Measurements from ENCODE around the gene STOML1. TPM values are rescaled to one million over a fixed set of nuclear protein-coding genes. Genes with fewer than 3 reads are reported as not detected.
A peak's percentile ranks its signal among the peaks of the same experiment; 100 is the strongest.

The STOML1 gene
- total and polyA plus RNA-seq, 7 experiments from 2014 or later: 7.5 to 21.3 (median 14.0) TPM

- Histone ChIP-seq H3K36me3 (ENCODE audit: control insufficient read depth in 2 of 3, insufficient read depth in 3 of 3, low read length in 3 of 3) (peaks cover 0 to 22% (median 3%) of the 10 kb centered on the region in 3 experiments), H3K27me3 (ENCODE audit: control insufficient read depth in 2 of 2, insufficient read depth in 2 of 2, low read length in 2 of 2) (no peaks in the 10 kb centered on the region), H3K4me1 (ENCODE audit: control insufficient read depth in 2 of 2, insufficient read depth in 2 of 2, low read length in 2 of 2) (peaks cover 11 to 35% of the 10 kb centered on the region in 2 donors), H3K4me3 (ENCODE audit: low read length) (no peak overlapping the region), H3K9me3 (ENCODE audit: control insufficient read depth in 2 of 3, low read length in 3 of 3) (no peaks in the 10 kb centered on the region), H3K27ac (ENCODE audit: low read depth, low read length) (peak overlapping the region; percentile 56)
- peaks cover 37 to 76% (median 71%) of the 10 kb centered on the region in 7 donors for H3K4me1 Mint-ChIP-seq
- POLR2A ChIA-PET: interaction anchor here (0.6 to 7.2 kb wide), 4 partner anchors 11 to 39 kb away, joined by 3 to 62 read pairs (median 13); partner anchors contain the start of genes PML and STOML1
- CTCF ChIA-PET: interaction anchor here (0.6 to 2.3 kb wide), 8 partner anchors 11 to 1459 kb away, joined by 3 to 10 read pairs (median 3); partner anchors contain the start of gene PML
- peak in 1 of 9 donors; percentile 27 for DNase-seq
- H3K36me3 Mint-ChIP-seq: peaks cover 11 to 60% (median 44%) of the 10 kb centered on the region in 5 donors
- no peak for ATAC-seq
- intact Hi-C loops (cut with micrococcal nuclease): loop anchor here (1.0 to 5.0 kb wide), 2 partner anchors 11 to 35 kb away; no protein-coding TSS in a partner anchor
- no peaks in the 10 kb centered on the region for H3K27me3 Mint-ChIP-seq
- H3K27ac Mint-ChIP-seq: peak overlapping the region; percentile 82 to 97 (median 88)
- H3K4me3 Mint-ChIP-seq: peak overlapping the region; percentile 39 to 88 (median 72)
- peaks cover 0 to 5% (median 0%) of the 10 kb centered on the region in 11 donors for H3K9me3 Mint-ChIP-seq
Measured at GRCh38 chr15:74006774-74007639, 14.9 kb upstream of the STOML1 start.

GRCh38 chr15:73997986-73998385, 5.9 kb upstream of the STOML1 start:
- peaks cover 32 to 34% of the 10 kb centered on the region in 2 donors for H3K4me1 ChIP-seq (ENCODE audit: control insufficient read depth in 2 of 2, insufficient read depth in 2 of 2, low read length in 2 of 2)

GRCh38 chr15:73996939-73997338, 4.8 kb upstream of the STOML1 start:
- intact Hi-C loops (cut with micrococcal nuclease): loop anchor here (1.0 to 10.0 kb wide), 3 partner anchors 10 to 788 kb away; partner anchors contain the start of genes NPTN (in 2 of the 2) and CSK (in 1 of the 2)
- CTCF ChIA-PET: interaction anchor here (1.0 kb wide), 2 partner anchors 10 to 46 kb away, joined by 3 read pairs; no protein-coding TSS in a partner anchor

More at GRCh38 chr15:73997986-73998385, 5.9 kb upstream of the STOML1 start:
- Histone ChIP-seq H3K36me3 (ENCODE audit: control insufficient read depth in 2 of 3, insufficient read depth in 3 of 3, low read length in 3 of 3) (peaks cover 0 to 23% (median 7%) of the 10 kb centered on the region in 3 experiments), H3K9me3 (ENCODE audit: control insufficient read depth in 2 of 3, low read length in 3 of 3) (no peaks in the 10 kb centered on the region), H3K4me3 (ENCODE audit: low read length) (no peak overlapping the region), H3K27ac (ENCODE audit: low read depth, low read length) (peak overlapping the region; percentile 90), H3K27me3 (ENCODE audit: control insufficient read depth in 2 of 2, insufficient read depth in 2 of 2, low read length in 2 of 2) (no peaks in the 10 kb centered on the region)
- peak overlapping the region in 6 of 10 donors; percentile 3 to 100 (median 90) for H3K4me3 Mint-ChIP-seq
- intact Hi-C loops (cut with micrococcal nuclease): loop anchor here (10.0 kb wide), 2 partner anchors 363 to 787 kb away; partner anchors contain the start of genes NPTN (in 2 of the 2) and CSK (in 1 of the 2)
- CTCF ChIA-PET: no interaction called here
- no peak for DNase-seq
- peaks cover 0 to 36% (median 8%) of the 10 kb centered on the region in 5 donors for H3K36me3 Mint-ChIP-seq
- no peaks in the 10 kb centered on the region for H3K9me3 Mint-ChIP-seq
- H3K27ac Mint-ChIP-seq: peak overlapping the region in 5 of 9 donors; percentile 9 to 99 (median 67)
- peaks cover 37 to 85% (median 71%) of the 10 kb centered on the region in 7 donors for H3K4me1 Mint-ChIP-seq
- POLR2A ChIA-PET: interaction anchor here (0.6 kb wide), 1 partner anchor 1325 kb away, joined by 7 read pairs; no protein-coding TSS in a partner anchor
- no peaks in the 10 kb centered on the region for H3K27me3 Mint-ChIP-seq
- no peak for ATAC-seq

GRCh38 chr15:73996267-73996666, 4.2 kb upstream of the STOML1 start:
- no peaks in the 10 kb centered on the region for H3K9me3 Mint-ChIP-seq
- H3K4me3 Mint-ChIP-seq: peak overlapping the region; percentile 93 to 100 (median 98)
- H3K27ac Mint-ChIP-seq: peak overlapping the region; percentile 67 to 99 (median 99)
- H3K36me3 Mint-ChIP-seq: peaks cover 0 to 30% (median 8%) of the 10 kb centered on the region in 5 donors
- intact Hi-C loops (cut with micrococcal nuclease): loop anchor here (1.0 to 10.0 kb wide), 3 partner anchors 11 to 789 kb away; partner anchors contain the start of genes NPTN (in 2 of the 2) and CSK (in 1 of the 2)
- H3K4me1 ChIP-seq (ENCODE audit: control insufficient read depth in 2 of 2, insufficient read depth in 2 of 2, low read length in 2 of 2): peaks cover 41 to 43% of the 10 kb centered on the region in 2 donors
- H3K27ac ChIP-seq (ENCODE audit: low read depth, low read length): peak overlapping the region; percentile 90
- no peaks in the 10 kb centered on the region for H3K27me3 ChIP-seq (ENCODE audit: control insufficient read depth in 2 of 2, insufficient read depth in 2 of 2, low read length in 2 of 2)
- no peak for DNase-seq
- no peak for ATAC-seq
- no peaks in the 10 kb centered on the region for H3K9me3 ChIP-seq (ENCODE audit: control insufficient read depth in 2 of 3, low read length in 3 of 3)
- peaks cover 0 to 22% (median 4%) of the 10 kb centered on the region in 3 experiments for H3K36me3 ChIP-seq (ENCODE audit: control insufficient read depth in 2 of 3, insufficient read depth in 3 of 3, low read length in 3 of 3)
- CTCF ChIA-PET: interaction anchor here (1.0 kb wide), 2 partner anchors 11 to 45 kb away, joined by 3 read pairs; no protein-coding TSS in a partner anchor
- peak overlapping the region; percentile 68 for H3K4me3 ChIP-seq (ENCODE audit: low read length)
- POLR2A ChIA-PET: interaction anchor here (0.9 to 1.2 kb wide), 3 partner anchors 10 to 36 kb away, joined by 3 to 20 read pairs (median 4); no protein-coding TSS in a partner anchor
- H3K27me3 Mint-ChIP-seq: no peaks in the 10 kb centered on the region
- peaks cover 43 to 87% (median 78%) of the 10 kb centered on the region in 7 donors for H3K4me1 Mint-ChIP-seq

More at GRCh38 chr15:73996939-73997338, 4.8 kb upstream of the STOML1 start:
- H3K27ac Mint-ChIP-seq: peak overlapping the region; percentile 67 to 99 (median 99)
- peak in 5 of 9 donors; percentile 25 to 61 (median 32) for DNase-seq
- ATAC-seq: no peak
- H3K9me3 ChIP-seq (ENCODE audit: control insufficient read depth in 2 of 3, low read length in 3 of 3): no peaks in the 10 kb centered on the region
- peaks cover 0 to 30% (median 8%) of the 10 kb centered on the region in 5 donors for H3K36me3 Mint-ChIP-seq
- H3K4me3 ChIP-seq (ENCODE audit: low read length): peak overlapping the region; percentile 68
- POLR2A ChIA-PET: interaction anchor here (1.1 to 1.2 kb wide), 2 partner anchors 10 to 36 kb away, joined by 4 to 20 read pairs; no protein-coding TSS in a partner anchor
- H3K36me3 ChIP-seq (ENCODE audit: control insufficient read depth in 2 of 3, insufficient read depth in 3 of 3, low read length in 3 of 3): peaks cover 0 to 19% (median 4%) of the 10 kb centered on the region in 3 experiments
- no peaks in the 10 kb centered on the region for H3K9me3 Mint-ChIP-seq
- H3K27ac ChIP-seq (ENCODE audit: low read depth, low read length): peak overlapping the region; percentile 90
- H3K27me3 ChIP-seq (ENCODE audit: control insufficient read depth in 2 of 2, insufficient read depth in 2 of 2, low read length in 2 of 2): no peaks in the 10 kb centered on the region
- peaks cover 43 to 92% (median 79%) of the 10 kb centered on the region in 7 donors for H3K4me1 Mint-ChIP-seq
- H3K27me3 Mint-ChIP-seq: no peaks in the 10 kb centered on the region
- peaks cover 40 to 41% of the 10 kb centered on the region in 2 donors for H3K4me1 ChIP-seq (ENCODE audit: control insufficient read depth in 2 of 2, insufficient read depth in 2 of 2, low read length in 2 of 2)
- H3K4me3 Mint-ChIP-seq: peak overlapping the region; percentile 82 to 100 (median 98)

GRCh38 chr15:73994912-73995622, 3.0 kb upstream of the STOML1 start:
- intact Hi-C loops (cut with micrococcal nuclease): loop anchor here (1.0 to 10.0 kb wide), 11 partner anchors 22 to 1457 kb away; partner anchors contain the start of genes NPTN (in 2 of the 2), ADPGK (in 1 of the 2), ARID3B (in 1 of the 2) and C15orf39 (in 1 of the 2)
- Histone ChIP-seq H3K4me1 (ENCODE audit: control insufficient read depth in 2 of 2, insufficient read depth in 2 of 2, low read length in 2 of 2) (peaks cover 41 to 45% of the 10 kb centered on the region in 2 donors), H3K9me3 (ENCODE audit: control insufficient read depth in 2 of 3, low read length in 3 of 3) (no peaks in the 10 kb centered on the region), H3K36me3 (ENCODE audit: control insufficient read depth in 2 of 3, insufficient read depth in 3 of 3, low read length in 3 of 3) (peaks cover 0 to 22% (median 4%) of the 10 kb centered on the region in 3 experiments), H3K27ac (ENCODE audit: low read depth, low read length) (peak overlapping the region; percentile 90), H3K4me3 (ENCODE audit: low read length) (peak overlapping the region; percentile 68), H3K27me3 (ENCODE audit: control insufficient read depth in 2 of 2, insufficient read depth in 2 of 2, low read length in 2 of 2) (no peaks in the 10 kb centered on the region)
- DNase-seq (peak in 4 of 9 donors; percentile 15 to 26 (median 24)), ATAC-seq (no peak)
- Mint-ChIP-seq H3K9me3 (no peaks in the 10 kb centered on the region), H3K27ac (peak overlapping the region; percentile 90 to 99 (median 99)), H3K27me3 (no peaks in the 10 kb centered on the region), H3K4me1 (peaks cover 43 to 82% (median 70%) of the 10 kb centered on the region in 7 donors), H3K4me3 (peak overlapping the region; percentile 93 to 100 (median 98)), H3K36me3 (peaks cover 0 to 25% (median 8%) of the 10 kb centered on the region in 5 donors)
- ChIA-PET POLR2A (interaction anchor here (0.8 to 4.4 kb wide), 7 partner anchors 11 to 30 kb away, joined by 3 to 62 read pairs (median 5); no protein-coding TSS in a partner anchor), CTCF (interaction anchor here (0.7 to 2.1 kb wide), 10 partner anchors 8 to 65 kb away, joined by 3 to 13 read pairs (median 6); no protein-coding TSS in a partner anchor)
